Activated B cell treated with CpG ODN at 0.5 μM for 24 hours (primary cell): ENCODE results near the gene NETO2. TPM values are rescaled to one million over a fixed set of nuclear protein-coding genes. Genes with fewer than 3 reads are reported as not detected.
"Not testable (repeated sequence)": the region's sequence is repeated elsewhere in the genome, so short reads cannot be mapped to it uniquely, and the experiment has no call there.

ENCODE experiments used
- ATAC-seq: fragments of 200-7000 bp; cut with Tn5 transposase; one replicate; pipeline ENCODE4 v1.10.0; 2021; ENCODE audit warnings: low read depth, mild to moderate bottlenecking, moderate library complexity
- CTCF ChIA-PET: fragments of 350-600 bp; sonication (Branson Sonifier 250); formaldehyde crosslinking; loops from one replicate; lab custom pipeline; 2021; ENCODE audit warnings: antibody characterized with exemption; lab: Charles Lee
- POLR2A ChIA-PET: fragments of 350-600 bp; sonication (Branson Sonifier 250); formaldehyde crosslinking; loops from one replicate; lab custom pipeline; 2021; ENCODE audit warnings: antibody characterized with exemption; lab: Charles Lee
- DNase-seq: peaks from one replicate; pipeline ENCODE4 v3.0.0; 2022
- H3K27ac Mint-ChIP-seq: one replicate; pipeline ENCODE4 v1.8.0; 2020; ENCODE audit warnings: mixed read lengths
- H3K27me3 Mint-ChIP-seq: one replicate; pipeline ENCODE4 v1.8.0; 2021; ENCODE audit warnings: mixed read lengths
- H3K36me3 Mint-ChIP-seq: one replicate; pipeline ENCODE4 v1.8.0; 2021; ENCODE audit warnings: low read depth, mixed read lengths
- H3K4me1 Mint-ChIP-seq: one replicate; pipeline ENCODE4 v1.8.0; 2021; ENCODE audit warnings: mixed read lengths
- H3K4me3 Mint-ChIP-seq: one replicate; pipeline ENCODE4 v1.8.0; 2020; ENCODE audit warnings: mild to moderate bottlenecking, mixed read lengths
- H3K9me3 Mint-ChIP-seq: one replicate; pipeline ENCODE4 v1.8.0; 2020; ENCODE audit warnings: mixed read lengths
- intact Hi-C: fragments of 100-400 bp; cut with micrococcal nuclease; formaldehyde crosslinking; loops from one replicate; pipeline ENCODE4 v1.15.1; 2024
- total RNA-seq: library from RNA; stranded (reverse); gene quantifications from 2 replicates; pipeline ENCODE4 v1.2.3, GENCODE V29; 2022
- TF ChIP-seq, protein P1 (sequence below): fragments of 200-600 bp; IDR thresholded peaks from one replicate; pipeline ENCODE4 v1.8.0; 2022; ENCODE audit warnings: antibody characterized with exemption, mild to moderate bottlenecking

The NETO2 gene
- total RNA-seq, 1 donor from 2014 or later = 8.8 TPM

DNA sequence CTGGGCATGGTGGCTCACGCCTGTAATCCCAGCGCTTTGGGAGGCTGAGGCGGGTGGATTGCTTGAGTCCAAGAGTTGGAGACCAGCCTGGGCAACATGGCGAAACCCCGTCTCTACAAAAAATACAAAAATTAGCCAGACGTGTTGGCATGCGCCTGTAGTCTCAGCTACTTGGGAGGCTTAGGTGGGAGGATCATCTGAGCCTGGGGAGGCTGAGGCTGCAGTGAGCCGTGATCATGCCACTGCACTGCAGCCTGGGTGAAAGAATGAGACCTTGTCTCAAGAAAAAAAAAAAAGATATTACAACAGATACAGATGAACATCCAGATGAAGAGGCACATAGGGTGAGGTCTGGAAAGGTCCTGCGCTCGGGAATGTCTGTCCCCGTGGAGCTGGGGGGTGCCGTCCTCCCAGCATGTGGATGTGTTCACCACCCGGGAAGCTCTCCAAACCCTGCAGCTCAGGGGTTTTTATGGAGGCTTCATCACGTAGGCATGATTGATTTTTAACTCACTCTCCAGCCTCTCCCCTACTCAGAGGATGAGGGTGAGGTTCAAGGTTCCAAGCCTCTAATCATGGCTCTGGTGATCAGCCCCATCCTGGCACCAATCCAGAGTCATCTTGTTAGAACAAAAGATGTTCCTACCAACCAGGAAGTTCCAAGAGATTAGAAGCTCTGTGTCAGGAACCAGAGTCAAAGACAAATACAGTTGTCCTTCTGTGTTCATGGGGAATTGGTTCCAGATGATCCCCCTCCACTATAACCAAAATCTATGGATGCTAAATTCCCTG lies 85.3 kb downstream of the NETO2 start:
- intact Hi-C loops = no loop called here
- no peaks in the 10 kb centered on the region for H3K9me3 Mint-ChIP-seq
- no peak for DNase-seq
- H3K4me3 Mint-ChIP-seq = no peak overlapping the region
- CTCF ChIA-PET = no interaction called here
- POLR2A ChIA-PET = interaction anchor here (0.6 kb wide), 1 partner anchor 362 kb away, joined by 4 read pairs; no protein-coding TSS in a partner anchor
- no peak for ATAC-seq
- TF ChIP-seq, protein P1, sequence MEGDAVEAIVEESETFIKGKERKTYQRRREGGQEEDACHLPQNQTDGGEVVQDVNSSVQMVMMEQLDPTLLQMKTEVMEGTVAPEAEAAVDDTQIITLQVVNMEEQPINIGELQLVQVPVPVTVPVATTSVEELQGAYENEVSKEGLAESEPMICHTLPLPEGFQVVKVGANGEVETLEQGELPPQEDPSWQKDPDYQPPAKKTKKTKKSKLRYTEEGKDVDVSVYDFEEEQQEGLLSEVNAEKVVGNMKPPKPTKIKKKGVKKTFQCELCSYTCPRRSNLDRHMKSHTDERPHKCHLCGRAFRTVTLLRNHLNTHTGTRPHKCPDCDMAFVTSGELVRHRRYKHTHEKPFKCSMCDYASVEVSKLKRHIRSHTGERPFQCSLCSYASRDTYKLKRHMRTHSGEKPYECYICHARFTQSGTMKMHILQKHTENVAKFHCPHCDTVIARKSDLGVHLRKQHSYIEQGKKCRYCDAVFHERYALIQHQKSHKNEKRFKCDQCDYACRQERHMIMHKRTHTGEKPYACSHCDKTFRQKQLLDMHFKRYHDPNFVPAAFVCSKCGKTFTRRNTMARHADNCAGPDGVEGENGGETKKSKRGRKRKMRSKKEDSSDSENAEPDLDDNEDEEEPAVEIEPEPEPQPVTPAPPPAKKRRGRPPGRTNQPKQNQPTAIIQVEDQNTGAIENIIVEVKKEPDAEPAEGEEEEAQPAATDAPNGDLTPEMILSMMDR = no peak
- H3K36me3 Mint-ChIP-seq = no peaks in the 10 kb centered on the region
- no peak overlapping the region for H3K27ac Mint-ChIP-seq
- no peaks in the 10 kb centered on the region for H3K4me1 Mint-ChIP-seq
- no peaks in the 10 kb centered on the region for H3K27me3 Mint-ChIP-seq

DNA sequence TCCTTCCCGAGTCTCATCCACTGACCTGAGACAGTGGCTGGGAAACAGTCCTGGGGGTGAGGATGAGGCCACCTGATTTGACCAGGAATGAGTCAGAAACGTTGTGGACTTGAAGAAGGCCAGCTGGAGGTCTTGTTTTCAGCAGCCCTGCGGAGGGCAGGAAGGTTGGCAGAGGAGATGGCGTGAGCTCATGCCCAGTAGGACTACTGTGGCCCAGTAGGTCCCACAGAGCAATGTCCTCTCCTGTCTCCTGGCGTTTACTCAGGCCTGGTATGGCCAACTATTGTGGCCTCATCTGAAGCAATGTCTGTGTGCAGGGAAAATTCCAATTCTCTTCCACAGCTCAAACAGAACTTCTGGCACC lies 86.1 kb downstream of the NETO2 start:
- no peaks in the 10 kb centered on the region for H3K27me3 Mint-ChIP-seq
- intact Hi-C loops = no loop called here
- CTCF ChIA-PET = no interaction called here

DNA sequence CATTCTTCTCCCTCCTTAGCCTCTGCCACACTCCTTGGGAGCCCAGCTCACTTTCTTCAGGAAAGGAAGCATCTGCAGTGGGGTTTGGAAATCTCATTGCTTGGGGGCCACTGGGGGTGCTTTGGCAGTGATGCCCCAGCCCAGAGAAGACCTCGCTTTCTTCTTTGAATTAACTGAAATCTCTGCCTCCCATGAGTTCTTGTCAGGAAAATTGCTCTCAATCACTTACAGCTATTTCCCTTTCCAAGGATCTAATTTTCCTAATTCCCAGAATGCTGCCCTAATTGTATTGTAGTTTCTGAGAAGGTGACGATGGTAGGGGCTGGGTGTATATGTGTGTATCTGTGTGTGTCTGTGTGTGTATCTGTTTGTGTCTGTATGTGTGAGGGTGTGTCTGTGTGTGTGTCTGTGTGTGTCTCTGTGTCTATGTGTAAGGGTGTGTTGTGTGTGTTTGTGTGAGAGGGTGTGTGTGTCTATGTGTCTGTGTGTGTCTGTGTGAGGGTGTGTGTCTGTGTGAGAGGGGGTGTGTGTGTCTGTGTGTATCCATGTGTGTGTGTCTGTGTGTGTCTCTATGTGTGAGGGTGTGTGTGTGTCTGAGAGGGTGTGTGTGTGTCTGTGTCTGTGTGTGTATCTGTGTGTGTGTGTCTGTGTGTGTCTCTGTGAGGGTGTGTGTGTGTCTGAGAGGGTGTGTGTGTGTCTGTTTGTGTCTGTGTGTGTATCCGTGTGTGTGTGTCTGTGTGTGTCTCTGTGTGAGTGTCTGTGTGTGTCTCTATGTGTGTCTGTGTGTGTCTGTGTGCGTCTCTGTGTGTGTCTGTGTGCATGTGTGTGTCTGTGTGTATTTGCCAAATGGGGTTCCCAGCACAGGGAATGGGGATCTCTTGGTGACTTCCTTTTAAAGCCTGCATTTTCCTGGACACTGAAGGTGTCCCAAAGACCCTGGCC lies 86.8 kb downstream of the NETO2 start:
- no peak overlapping the region for H3K4me3 Mint-ChIP-seq
- DNase-seq (no peak), ATAC-seq (no peak)
- POLR2A ChIA-PET = no interaction called here
- no peak overlapping the region for H3K27ac Mint-ChIP-seq
- TF ChIP-seq, protein P1 = no peak
- H3K36me3 Mint-ChIP-seq = no peaks in the 10 kb centered on the region
- H3K4me1 Mint-ChIP-seq = no peaks in the 10 kb centered on the region
- CTCF ChIA-PET = no interaction called here
- intact Hi-C loops = no loop called here
- H3K9me3 Mint-ChIP-seq = no peaks in the 10 kb centered on the region
- H3K27me3 Mint-ChIP-seq = no peaks in the 10 kb centered on the region

More for the DNA sequence above, 86.1 kb downstream of the NETO2 start:
- H3K4me3 Mint-ChIP-seq = no peak overlapping the region
- no peak overlapping the region for H3K27ac Mint-ChIP-seq
- DNase-seq = no peak
- TF ChIP-seq, protein P1 = no peak
- no peaks in the 10 kb centered on the region for H3K9me3 Mint-ChIP-seq
- no peaks in the 10 kb centered on the region for H3K36me3 Mint-ChIP-seq
- no peak for ATAC-seq
- POLR2A ChIA-PET = no interaction called here
- no peaks in the 10 kb centered on the region for H3K4me1 Mint-ChIP-seq

DNA sequence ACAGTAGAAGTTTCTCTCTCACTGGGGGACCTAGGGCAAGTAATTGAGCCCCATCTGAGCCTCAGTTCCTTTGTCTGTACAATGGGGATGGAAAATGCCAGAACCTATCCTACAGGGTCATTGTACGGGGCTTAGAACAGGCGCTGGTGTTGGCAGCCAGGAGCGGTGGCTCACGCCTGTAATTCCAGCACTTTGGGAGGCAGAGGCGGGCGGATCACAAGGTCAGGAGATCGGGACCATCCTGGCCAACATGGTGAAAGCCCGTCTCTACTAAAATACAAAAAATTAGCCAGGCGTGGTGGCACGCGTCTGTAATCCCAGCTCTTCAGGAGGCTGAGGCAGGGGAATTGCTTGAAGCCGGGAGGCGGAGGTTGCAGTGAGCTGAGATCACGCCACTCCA lies 87.7 kb downstream of the NETO2 start:
- H3K36me3 Mint-ChIP-seq, H3K27me3 Mint-ChIP-seq, H3K27ac Mint-ChIP-seq, ATAC-seq, intact Hi-C loops, POLR2A ChIA-PET, H3K9me3 Mint-ChIP-seq, H3K4me1 Mint-ChIP-seq, H3K4me3 Mint-ChIP-seq, DNase-seq, CTCF ChIA-PET: not testable (repeated sequence)

DNA sequence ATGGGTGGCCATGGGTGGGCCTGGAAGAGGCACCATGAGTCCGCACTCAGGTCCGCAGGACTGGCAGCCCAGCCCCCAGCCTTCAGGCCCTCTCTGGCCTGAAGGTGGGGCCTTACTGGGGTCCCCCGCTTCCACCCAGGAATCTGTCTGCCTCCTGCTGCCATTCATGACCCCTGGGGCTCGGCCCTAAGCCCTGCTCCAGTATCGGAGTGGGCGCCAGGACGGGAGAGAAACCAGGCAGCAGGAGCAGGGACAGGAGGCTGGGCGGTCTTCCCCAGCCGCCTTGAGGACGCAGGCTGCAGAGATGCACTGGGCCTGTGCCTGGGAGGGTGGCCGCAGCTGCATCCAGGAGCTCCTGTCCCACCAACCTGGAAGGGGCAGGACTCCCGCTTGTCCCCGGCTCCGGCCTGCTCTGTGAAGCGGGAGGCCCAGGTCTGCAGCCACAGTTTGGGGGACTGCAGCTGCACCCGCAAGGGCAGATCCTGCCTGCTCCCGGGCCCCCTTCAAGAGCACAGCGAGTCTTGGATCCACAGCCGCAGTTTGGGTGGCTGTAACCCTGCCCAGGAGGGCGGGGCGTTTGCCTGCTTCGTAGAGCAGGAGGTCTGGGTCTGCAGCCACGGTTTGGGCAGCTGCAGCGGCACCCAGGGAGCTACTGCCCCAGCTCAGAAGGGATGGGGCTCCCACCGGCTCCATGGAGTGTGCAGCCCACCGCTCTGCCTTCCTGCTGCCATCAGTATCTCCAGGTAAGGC lies 88.4 kb downstream of the NETO2 start:
- intact Hi-C loops = no loop called here
- Mint-ChIP-seq H3K27me3 (no peaks in the 10 kb centered on the region), H3K4me3 (no peak overlapping the region), H3K4me1 (no peaks in the 10 kb centered on the region), H3K36me3 (no peaks in the 10 kb centered on the region), H3K27ac (no peak overlapping the region), H3K9me3 (no peaks in the 10 kb centered on the region)
- TF ChIP-seq, protein P1 = no peak
- DNase-seq (no peak), ATAC-seq (no peak)
- ChIA-PET CTCF (no interaction called here), POLR2A (no interaction called here)
